MM.1S (cell line): ENCODE data around the gene GLCE.

Experiments used
- DNase-seq: peaks from one replicate; pipeline ENCODE4 v3.0.0-alpha.2; 2015
- H2AFZ ChIP-seq: fragments of 300-600 bp; sonication (generic); 2 replicates; pipeline ENCODE4 v1.6.0; 2016; ENCODE audit warnings: antibody characterized with exemption, low read length
- H3F3A ChIP-seq: fragments of 300-600 bp; sonication (generic); 2 replicates; pipeline ENCODE4 v1.6.1; 2016; ENCODE audit warnings: mild to moderate bottlenecking, antibody characterized with exemption, low read length, moderate library complexity, mixed read lengths; ENCODE audit not compliant: insufficient read depth
- H3K27ac ChIP-seq: fragments of 300-600 bp; sonication (generic); 2 replicates; pipeline ENCODE4 v1.5.1; 2016; ENCODE audit warnings: mild to moderate bottlenecking, low read length
- H3K27me3 ChIP-seq: fragments of 300-600 bp; sonication (generic); replicated peaks from 2 replicates; pipeline ENCODE4 v1.6.0; 2016; ENCODE audit warnings: low read length; ENCODE audit not compliant: insufficient read depth
- H3K36me3 ChIP-seq: fragments of 300-600 bp; sonication (generic); replicated peaks from 2 replicates; pipeline ENCODE4 v1.6.1; 2016; ENCODE audit warnings: mild to moderate bottlenecking, low read length, mixed read lengths; ENCODE audit not compliant: insufficient read depth
- H3K4me1 ChIP-seq: fragments of 300-600 bp; sonication (generic); 2 replicates; pipeline ENCODE4 v1.6.1; 2016; ENCODE audit warnings: low read length, mixed read lengths
- H3K4me2 ChIP-seq: fragments of 300-600 bp; sonication (generic); 2 replicates; pipeline ENCODE4 v1.6.0; 2016; ENCODE audit warnings: low read depth, low read length
- H3K4me3 ChIP-seq: fragments of 300-600 bp; sonication (generic); 2 replicates; pipeline ENCODE4 v1.5.1; 2016; ENCODE audit warnings: low read length, mixed read lengths
- H3K79me2 ChIP-seq: fragments of 300-600 bp; sonication (generic); 2 replicates; pipeline ENCODE4 v1.6.1; 2016; ENCODE audit warnings: mixed run types, low read length, mixed read lengths
- H3K9ac ChIP-seq: fragments of 300-600 bp; sonication (generic); 2 replicates; pipeline ENCODE4 v1.6.1; 2016; ENCODE audit warnings: low read length, mixed read lengths
- H3K9me2 ChIP-seq: fragments of 300-600 bp; sonication (generic); replicated peaks from 2 replicates; pipeline ENCODE4 v1.6.1; 2016; ENCODE audit warnings: mild to moderate bottlenecking, low read length, mixed read lengths; ENCODE audit not compliant: insufficient read depth
- H3K9me3 ChIP-seq: fragments of 300-600 bp; sonication (generic); replicated peaks from 2 replicates; pipeline ENCODE4 v1.6.1; 2016; ENCODE audit warnings: mild to moderate bottlenecking, low read length, mixed read lengths; ENCODE audit not compliant: insufficient read depth
- H4K20me1 ChIP-seq: fragments of 300-600 bp; sonication (generic); 2 replicates; pipeline ENCODE4 v1.6.1; 2016; ENCODE audit warnings: mild to moderate bottlenecking, low read length, moderate library complexity, mixed read lengths; ENCODE audit not compliant: insufficient read depth
- CTCF ChIP-seq: fragments of 300-600 bp; sonication (generic); IDR thresholded peaks from 2 replicates; pipeline ENCODE4 v1.5.1; 2016; ENCODE audit warnings: antibody characterized with exemption, low read length, mixed read lengths
- EZH2 ChIP-seq: fragments of 300-600 bp; sonication (generic); optimal IDR thresholded peaks from 2 replicates; pipeline ENCODE3; 2017; ENCODE audit warnings: low read depth, mild to moderate bottlenecking, antibody characterized with exemption, low read length, mixed read lengths
- EZH2phosphoT487 ChIP-seq: fragments of 300-600 bp; sonication (generic); IDR thresholded peaks from 2 replicates; pipeline ENCODE4 v1.6.1; 2018; ENCODE audit warnings: antibody characterized with exemption, low read length

GLCE gene

GRCh38 chr15:69154078-69154477 is 6.4 kb upstream of the GLCE start:
- H3K9me3 ChIP-seq: no peaks in the 10 kb centered on the region
- H3K27ac ChIP-seq: no peak overlapping the region
- H3K9ac ChIP-seq: no peak overlapping the region
- H3K27me3 ChIP-seq: no peaks in the 10 kb centered on the region
- no peaks in the 10 kb centered on the region for H3K4me1 ChIP-seq
- H3K4me3 ChIP-seq: no peak overlapping the region
- no peak for DNase-seq
- TF ChIP-seq CTCF (no peak), EZH2phosphoT487 (no peak), EZH2 (no peak)
- H3K79me2 ChIP-seq: no peaks in the 10 kb centered on the region
- no peaks in the 10 kb centered on the region for H3F3A ChIP-seq
- H4K20me1 ChIP-seq: no peaks in the 10 kb centered on the region
- H2AFZ ChIP-seq: no peak overlapping the region
- no peak overlapping the region for H3K4me2 ChIP-seq
- no peaks in the 10 kb centered on the region for H3K9me2 ChIP-seq
- no peaks in the 10 kb centered on the region for H3K36me3 ChIP-seq

- Histone ChIP-seq H2AFZ (no peak overlapping the region), H3K36me3 (no peaks in the 10 kb centered on the region), H3K4me1 (peaks cover 2% of the 10 kb centered on the region; the same call in 1 of the 2 replicates), H3K79me2 (no peaks in the 10 kb centered on the region), H3K9me2 (no peaks in the 10 kb centered on the region), H3K27ac (no peak overlapping the region), H3K4me2 (no peak overlapping the region), H3K9ac (no peak overlapping the region), H3K4me3 (no peak overlapping the region), H3K27me3 (no peaks in the 10 kb centered on the region), H4K20me1 (no peaks in the 10 kb centered on the region), H3F3A (no peaks in the 10 kb centered on the region), H3K9me3 (no peaks in the 10 kb centered on the region)
- DNase-seq: no peak
- no peak for TF ChIP-seq CTCF
- no peak for TF ChIP-seq EZH2
- TF ChIP-seq EZH2phosphoT487: no peak
Observed at GRCh38 chr15:69154684-69155083, 5.8 kb upstream of the GLCE start.

- no peaks in the 10 kb centered on the region for H3K9me3 ChIP-seq
- no peak overlapping the region for H3K4me3 ChIP-seq
Observed at GRCh38 chr15:69156736-69157381, 3.6 kb upstream of the GLCE start.

More at GRCh38 chr15:69156736-69157381, 3.6 kb upstream of the GLCE start:
- no peak overlapping the region for H2AFZ ChIP-seq
- TF ChIP-seq EZH2phosphoT487 (no peak), EZH2 (no peak), CTCF (no peak)
- no peaks in the 10 kb centered on the region for H3K36me3 ChIP-seq
- no peak overlapping the region for H3K4me2 ChIP-seq
- no peaks in the 10 kb centered on the region for H3K9me2 ChIP-seq
- no peak overlapping the region for H3K27ac ChIP-seq
- H3K4me1 ChIP-seq: peaks cover 3% of the 10 kb centered on the region; the same call in 1 of the 2 replicates
- H3K79me2 ChIP-seq: no peaks in the 10 kb centered on the region
- H3F3A ChIP-seq: no peaks in the 10 kb centered on the region
- H3K27me3 ChIP-seq: no peaks in the 10 kb centered on the region
- no peak overlapping the region for H3K9ac ChIP-seq
- H4K20me1 ChIP-seq: no peaks in the 10 kb centered on the region
- DNase-seq: no peak
